ENCODE measurements around the gene ANKRD34A.
"Not testable (repeated sequence)": the region's sequence is repeated elsewhere in the genome, so short reads cannot be mapped to it uniquely, and the experiment has no call there.

Gene ANKRD34A

DNA sequence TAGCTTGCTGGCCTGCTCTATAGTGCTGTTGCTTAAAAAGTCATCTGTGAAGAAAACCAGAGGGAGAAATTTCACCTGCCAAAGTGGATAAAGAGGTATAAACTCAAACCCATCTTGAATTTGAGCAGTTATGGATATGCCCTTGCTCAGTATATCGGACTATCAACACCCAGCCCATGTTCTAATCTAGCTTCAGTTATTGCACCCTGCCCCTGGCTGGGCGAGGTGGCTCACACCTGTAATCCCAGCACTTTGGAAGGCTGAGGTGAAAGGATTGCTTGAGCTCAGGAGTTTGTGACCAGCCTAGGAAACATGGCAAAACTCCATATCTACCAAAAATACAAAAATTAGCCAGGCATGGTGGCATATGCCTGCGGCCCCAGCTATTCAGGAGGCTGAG is 19.8 kb downstream of the ANKRD34A start:
- DNase-seq (ENCODE audit: low spot score) = no peak

DNA sequence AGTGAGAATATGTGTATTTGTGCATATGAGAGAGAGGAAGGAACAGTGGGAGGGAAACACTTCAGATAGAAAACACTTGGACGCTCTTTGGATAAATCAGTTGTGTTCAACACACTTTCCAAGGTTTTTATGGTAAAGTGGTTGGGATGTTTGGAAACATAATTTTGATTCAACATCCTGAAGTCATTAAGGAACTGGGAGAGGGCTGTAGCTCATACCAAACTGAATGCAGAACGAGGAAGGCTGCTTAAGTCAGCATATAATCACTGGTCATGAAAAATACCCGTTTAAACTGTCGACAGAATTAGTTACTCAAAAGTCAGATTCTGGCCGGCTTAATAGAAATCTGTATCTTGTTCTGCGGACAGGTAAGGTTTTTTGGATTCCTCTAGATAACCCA is 21.5 kb downstream of the ANKRD34A start:
- DNase-seq (ENCODE audit: low spot score) = no peak

DNA sequence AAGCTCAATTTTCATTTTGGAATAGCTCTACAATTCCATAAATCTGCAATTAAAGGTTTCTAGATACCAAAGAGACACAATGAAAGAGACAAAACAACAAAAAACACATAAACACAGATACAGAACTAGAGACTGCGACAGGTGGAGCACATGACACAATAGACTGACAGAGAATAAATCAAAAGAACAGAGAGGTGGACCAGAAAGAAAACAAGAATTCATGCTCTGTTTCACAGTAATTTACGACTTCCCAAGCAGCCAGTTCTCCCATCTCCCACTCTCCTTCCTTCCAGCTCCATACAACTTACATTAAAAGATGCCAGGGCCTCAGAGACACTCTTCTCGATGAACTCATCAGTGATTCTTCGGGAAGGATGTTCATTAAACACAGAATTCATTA is 22.0 kb downstream of the ANKRD34A start:
- DNase-seq (ENCODE audit: low spot score) = no peak

DNA sequence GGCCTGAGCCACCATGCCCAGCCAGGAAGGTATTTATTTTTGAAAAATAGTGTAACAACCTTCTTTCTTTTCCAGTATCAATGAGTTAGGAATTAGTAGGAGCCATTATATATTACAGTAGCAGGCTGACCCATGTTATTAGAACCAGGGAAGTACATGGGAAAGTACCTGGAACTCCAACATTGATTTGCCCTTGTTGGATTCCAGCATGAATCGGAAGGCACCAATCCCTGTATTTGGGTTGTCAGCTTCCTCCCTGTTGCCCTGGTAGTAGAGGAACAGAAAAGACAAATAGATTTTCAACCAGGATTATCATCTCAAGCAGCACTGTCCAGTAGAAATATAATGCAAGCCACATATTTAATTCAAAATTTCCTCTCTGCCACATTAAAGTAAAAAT is 26.9 kb downstream of the ANKRD34A start:
- no peak for DNase-seq (ENCODE audit: low spot score)

DNA sequence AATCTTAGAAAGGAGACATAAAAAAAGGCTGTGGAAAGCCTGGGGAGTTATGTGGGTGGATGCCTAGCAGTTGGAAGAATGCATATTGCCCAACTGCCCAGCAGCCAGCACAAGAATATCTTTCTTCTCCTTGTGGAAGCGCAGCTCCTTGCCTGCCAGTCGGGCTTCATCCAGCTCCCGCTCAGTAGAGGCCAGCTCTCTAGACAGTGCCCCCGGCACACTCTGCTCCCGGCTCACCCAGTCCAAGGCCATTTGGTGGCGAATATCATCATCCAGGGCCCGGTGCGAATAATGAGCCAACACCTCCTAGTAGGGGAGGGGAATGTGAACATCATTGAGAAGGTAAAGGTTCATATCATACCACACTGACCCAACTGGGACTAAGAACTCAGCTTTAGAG is 28.1 kb downstream of the ANKRD34A start:
- no peak for DNase-seq (ENCODE audit: low spot score)

DNA sequence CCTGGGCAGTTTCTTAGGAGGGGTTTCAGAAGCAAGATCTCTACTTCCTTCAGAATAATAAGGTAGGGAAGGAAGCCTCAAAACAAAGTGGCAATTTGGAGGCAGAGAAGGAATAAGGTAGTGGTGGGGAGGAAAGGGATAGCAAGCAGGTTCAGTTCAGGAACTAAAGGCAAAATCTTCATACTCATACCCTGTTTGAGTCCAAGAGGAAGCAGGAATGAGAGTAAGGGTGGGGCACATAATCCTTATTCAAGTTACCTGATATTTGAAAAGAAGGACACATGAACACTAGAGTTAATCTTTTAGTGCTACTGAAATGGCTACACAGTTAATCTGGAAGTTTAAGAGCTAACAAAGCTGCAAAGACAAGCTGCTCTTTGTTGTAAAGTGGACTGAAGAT is 28.7 kb downstream of the ANKRD34A start:
- DNase-seq (ENCODE audit: low spot score) = no peak

DNA sequence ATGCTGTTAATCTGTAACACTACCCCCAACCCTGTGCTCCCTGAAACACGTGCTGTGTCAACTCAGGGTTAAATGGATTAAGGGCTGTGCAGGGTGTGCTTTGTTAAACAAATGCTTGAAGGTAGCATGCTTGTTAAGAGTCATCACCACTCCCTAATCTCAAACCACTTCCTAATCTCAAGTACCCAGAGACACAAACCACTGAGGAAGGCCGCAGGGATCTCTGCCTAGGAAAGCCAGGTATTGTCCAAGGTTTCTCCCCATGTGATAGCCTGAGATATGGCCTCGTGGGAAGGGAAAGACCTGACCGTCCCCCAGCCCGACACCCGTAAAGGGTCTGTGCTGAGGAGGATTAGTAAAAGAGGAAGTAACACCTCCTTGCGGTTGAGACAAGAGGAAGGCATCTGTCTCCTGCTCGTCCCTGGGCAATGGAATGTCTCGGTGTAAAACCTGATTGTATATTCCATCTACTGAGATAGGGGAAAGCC is 31.8 kb downstream of the ANKRD34A start:
- not testable (repeated sequence) for DNase-seq (ENCODE audit: low spot score)

DNA sequence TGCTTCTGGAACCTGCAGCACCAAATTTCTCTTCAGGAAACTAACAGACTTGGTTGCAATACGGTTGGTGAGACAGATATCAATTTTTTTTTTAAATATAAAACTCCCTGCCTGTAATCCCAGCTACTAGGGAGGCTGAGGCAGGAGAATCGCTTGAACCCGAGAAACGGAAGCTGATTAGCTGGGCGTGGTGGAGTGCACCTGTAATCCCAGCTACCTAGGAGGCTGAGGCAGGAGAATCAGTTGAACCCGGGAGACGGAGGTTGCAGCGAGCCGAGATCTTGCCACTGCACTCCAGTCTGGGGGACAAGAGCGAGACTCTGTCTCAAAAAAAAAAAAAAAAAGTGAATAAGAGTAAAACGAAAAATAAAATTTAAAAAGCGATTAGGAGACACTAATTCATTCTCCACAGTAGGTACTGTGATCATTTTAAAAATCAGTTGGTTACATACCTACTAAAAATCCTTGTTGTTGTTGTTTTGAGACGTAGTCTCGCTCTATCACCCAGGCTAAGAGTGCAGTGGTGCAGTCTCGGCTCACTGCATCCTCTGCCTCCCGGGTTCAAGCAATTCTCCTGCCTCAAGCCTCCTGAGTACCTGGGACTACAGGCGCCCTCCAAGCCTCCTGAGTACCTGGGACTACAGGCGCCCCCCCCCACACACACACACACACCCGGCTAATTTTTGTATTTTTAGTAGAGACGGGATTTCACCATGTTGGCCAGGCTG is 36.3 kb downstream of the ANKRD34A start:
- DNase-seq (ENCODE audit: low spot score) = no peak

DNA sequence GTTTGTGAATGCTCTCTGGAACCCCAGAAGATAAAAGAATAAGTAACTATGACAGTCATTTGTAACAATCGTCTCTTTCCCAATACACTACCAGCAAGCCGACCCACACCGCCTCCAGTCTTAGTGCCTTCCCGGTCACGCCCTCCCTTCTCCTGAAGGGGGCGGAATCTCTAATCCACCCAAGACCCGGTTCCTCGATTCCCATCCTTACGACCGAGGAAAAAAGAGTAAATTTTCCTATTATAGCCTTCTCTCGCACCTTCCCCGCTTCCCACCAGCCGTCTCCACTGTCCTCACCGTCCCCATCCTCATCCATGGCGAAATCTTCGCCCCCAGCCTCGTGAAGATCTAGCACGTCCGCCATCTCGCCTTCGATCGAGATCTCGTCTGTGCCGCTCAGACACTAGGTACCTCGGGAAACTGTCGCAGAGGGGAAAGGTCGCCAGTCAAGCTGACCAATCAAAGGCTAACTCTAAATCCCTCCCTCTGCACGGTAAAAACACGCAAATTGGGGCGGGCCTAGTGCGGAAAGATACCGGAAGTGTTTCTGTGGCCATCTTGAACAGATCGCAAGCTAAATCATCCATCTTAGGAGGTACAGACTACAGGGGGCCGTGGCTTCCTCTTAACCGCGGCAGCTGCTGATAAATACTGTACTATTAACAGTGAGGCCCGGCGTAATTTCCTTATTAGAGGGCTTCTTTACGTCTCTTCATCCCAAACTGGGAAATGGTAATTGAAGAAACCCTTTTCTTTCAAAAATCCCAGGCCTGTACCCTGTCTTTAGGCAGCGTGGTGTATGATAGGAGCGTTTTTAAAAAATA is 37.1 kb downstream of the ANKRD34A start, which contains the start of gene RBM8A:
Gene RBM8A (minus strand): TSS at position 422 of the 824 bp plus-strand sequence. CDS start 58 bp downstream, at position 364.
- peak; percentile 90 for DNase-seq (ENCODE audit: low spot score)

DNA sequence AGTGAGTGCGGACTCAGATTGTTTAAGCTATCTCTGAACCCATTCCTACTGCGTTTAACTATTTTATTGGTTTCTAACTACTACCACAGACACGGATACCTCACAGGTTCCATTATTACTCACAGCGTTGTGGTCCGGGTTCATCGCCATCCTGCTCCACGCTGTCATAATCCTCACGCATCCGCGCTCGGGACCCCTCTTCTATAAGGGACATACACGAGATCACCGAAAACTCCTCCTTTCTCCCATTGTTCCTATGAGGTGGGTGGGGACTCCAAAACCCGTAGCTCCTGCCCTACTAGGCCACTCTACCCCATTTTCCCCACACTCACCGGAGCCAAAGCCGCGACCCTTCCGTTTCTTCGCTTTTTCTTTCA is 37.7 kb downstream of the ANKRD34A start:
- no peak for DNase-seq (ENCODE audit: low spot score)

DNA sequence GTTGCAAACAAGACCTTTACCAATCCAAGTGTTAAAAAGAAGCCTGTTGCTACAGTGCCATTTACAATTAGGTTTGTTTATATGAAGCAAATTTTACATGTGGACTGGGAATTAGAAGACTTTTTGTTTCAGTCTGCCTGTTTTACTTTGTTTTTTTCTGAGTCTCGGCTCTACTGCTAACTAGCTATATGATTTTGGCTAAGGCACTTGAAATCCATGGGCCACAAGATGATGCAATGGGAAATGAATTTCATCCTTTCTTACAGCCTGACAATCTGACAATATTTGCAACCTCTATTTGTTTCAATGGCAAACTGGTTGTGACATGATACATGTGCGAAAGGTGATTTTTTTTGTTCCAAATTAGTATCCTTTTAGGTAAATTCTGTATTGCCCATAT is 42.1 kb downstream of the ANKRD34A start:
- no peak for DNase-seq (ENCODE audit: low spot score)

DNA sequence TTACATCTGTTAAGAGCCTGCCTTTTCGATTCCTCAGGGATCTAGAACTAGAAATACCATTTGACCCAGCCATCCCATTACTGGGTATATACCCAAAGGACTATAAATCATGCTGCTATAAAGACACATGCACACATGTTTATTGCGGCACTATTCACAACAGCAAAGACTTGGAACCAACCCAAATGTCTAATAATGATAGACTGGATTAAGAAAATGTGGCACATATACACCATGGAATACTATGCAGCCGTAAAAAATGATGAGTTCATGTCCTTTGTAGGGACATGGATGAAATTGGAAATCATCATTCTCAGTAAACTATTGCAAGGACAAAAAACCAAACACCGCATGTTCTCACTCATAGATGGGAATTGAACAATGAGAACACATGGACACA is 44.1 kb downstream of the ANKRD34A start:
- DNase-seq (ENCODE audit: low spot score) = not testable (repeated sequence)

DNA sequence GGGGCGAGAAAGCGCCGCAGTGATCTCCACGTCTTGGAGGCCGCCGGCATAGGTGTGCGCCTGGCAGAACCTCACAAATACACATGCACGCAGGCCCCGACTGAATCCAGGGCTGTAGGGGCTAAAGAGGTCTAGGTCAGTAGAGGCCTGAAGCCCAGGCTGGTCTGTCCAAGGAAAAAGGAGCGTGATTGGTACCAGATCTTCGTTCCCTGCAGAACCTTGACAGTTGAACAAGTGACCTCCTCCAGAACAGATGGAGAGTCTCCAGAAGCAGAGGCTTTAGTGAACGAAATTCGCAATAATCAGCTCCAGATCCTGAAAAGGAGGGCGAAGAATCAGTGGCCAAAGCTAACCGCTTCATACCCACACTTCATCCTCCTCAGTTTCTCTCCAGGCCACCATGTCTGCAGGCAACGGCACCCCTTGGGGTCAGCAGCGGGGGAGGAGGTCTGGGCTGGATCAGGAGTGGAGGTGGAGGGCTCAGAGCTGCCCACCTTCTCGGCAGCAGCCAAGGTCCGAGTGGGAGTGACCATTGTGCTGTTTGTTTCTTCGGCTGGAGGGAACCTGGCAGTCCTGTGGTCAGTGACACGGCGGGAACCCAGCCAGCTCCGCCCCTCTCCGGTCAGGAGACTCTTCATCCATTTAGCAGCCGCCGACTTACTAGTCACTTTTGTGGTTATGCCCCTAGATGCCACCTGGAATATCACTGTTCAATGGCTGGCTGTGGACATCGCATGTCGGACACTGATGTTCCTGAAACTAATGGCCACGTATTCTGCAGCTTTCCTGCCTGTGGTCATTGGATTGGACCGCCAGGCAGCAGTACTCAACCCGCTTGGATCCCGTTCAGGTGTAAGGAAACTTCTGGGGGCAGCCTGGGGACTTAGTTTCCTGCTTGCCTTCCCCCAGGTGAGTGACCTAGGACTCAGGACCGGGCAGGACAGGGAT is 45.1 kb downstream of the ANKRD34A start:
- peak; percentile 23 for DNase-seq (ENCODE audit: low spot score)

DNA sequence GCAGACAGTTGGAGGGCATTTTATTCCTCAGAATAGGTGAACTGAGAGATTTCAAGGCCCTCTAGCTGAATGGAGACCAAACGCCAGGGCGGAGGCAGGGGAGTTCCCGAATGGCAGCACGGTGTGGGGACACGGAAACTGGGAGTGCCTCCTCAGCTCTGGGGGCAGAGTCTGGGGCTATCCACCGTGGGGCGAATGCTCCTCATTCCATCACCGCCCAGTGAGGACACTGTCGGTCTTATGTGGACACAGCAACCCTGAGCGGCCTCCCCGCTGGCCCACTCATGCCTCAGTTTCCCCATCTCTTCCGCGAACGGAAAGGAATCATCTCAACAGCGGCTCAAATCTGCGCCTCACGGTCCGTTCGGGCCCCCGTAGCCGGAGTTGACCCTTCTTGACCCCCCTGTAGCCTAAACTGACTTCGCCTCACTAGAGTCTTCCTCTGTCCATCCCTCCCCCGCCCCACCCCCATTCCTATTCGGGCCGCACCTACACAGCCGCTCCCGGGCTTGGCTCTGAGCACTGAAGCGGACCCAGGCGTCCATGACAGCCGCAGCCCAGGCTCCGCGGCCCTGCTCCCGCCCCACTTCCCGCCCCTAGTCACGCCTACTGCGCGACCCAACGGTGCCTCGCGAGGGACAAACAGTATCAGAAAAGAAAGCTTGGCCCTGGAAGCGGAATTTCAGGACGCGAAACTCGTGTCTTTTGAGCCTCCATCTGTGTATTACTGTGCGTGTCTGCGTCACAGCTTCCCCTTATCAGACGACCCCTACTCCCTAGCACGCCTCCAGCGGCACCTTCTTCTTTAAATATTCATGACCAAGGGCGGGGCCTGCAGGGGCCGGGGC is 46.0 kb downstream of the ANKRD34A start, which contains the start of gene PEX11B:
Gene PEX11B (minus strand): TSS at position 574 of the 848 bp plus-strand sequence. CDS start 29 bp downstream, at position 545.
- peak; percentile 94 for DNase-seq (ENCODE audit: low spot score)

DNA sequence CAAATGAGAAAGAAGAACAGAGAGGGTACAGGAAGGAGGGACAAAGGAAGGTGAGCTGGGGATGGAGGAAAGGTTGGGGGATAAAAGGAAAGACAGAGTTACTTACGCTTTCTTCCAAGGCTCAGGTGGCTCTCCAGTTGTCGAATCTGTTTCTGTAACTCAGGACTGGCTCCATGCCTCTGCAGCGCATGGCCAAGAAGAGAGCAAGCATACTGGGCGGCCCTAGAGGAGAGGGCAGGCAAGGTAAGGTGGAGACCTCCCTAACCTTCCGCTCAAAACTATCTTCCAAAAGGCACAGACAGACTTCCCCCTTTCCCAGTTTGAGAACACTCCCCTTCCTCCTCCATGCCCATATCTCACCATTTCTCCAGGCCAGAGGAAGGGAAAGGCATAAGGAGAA is 46.8 kb downstream of the ANKRD34A start:
- no peak for DNase-seq (ENCODE audit: low spot score)

DNA sequence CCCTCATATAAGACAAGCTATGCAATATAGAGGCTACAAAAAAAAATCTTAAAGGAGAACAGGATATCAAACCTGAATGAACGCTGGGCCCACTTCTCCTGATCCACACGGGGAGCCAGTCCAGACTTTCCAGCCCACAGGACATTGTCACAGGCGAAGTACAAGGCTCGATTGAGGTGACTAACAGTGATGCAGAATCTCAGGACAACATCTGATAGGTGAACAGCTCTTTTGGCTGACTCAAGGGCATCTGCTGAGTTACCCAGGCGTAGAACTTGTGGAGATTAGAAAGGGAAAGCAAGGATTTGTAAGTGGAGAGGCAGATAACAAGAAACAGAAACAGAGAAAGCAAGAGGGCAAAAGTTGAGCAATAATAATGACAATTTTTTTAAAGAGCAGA is 47.6 kb downstream of the ANKRD34A start:
- DNase-seq (ENCODE audit: low spot score) = no peak

DNA sequence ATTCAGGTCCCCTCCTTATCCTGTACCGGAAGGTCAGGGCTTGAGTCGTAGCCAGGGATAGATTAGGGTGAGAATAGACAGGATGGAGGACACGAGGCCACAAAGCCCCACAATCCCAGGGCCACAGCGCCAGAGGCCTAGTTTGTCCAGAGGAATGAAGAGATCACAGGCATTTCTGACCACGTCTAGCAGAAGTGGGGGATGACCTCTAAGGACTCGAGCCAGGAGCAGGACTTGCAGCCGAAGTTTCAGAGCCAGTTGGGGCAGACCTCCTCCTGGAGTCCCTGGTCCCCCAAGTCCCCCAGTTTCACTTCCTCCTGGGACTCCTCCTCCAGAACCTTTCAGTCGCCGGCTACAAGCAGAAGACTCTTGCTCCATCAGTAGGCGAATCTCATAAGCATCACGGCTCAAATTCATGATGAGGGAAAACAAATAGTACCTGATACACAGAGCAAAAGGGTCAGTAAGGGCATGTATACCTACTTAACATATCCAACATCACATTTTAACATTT is 52.2 kb downstream of the ANKRD34A start:
- DNase-seq (ENCODE audit: low spot score) = no peak
